Hepatocyte (in vitro differentiated cells): ENCODE data around the gene FILIP1. TPM values are rescaled to one million over a fixed set of nuclear protein-coding genes. Genes with fewer than 3 reads are reported as not detected.

ENCODE experiments used
- DNase-seq: peaks from one replicate; pipeline ENCODE4 v3.0.0-alpha.2; 2016; ENCODE audit warnings: low spot score
- H2AFZ ChIP-seq: fragments of 200-600 bp; sonication (generic); 2 replicates; pipeline ENCODE4 v1.6.0; 2016; ENCODE audit warnings: antibody characterized with exemption, mild to moderate bottlenecking
- H3K27ac ChIP-seq: fragments of 200-600 bp; sonication (generic); 2 replicates; pipeline ENCODE4 v1.5.1; 2016; ENCODE audit warnings: mild to moderate bottlenecking
- H3K27me3 ChIP-seq: fragments of 200-600 bp; sonication (generic); 2 replicates; pipeline ENCODE4 v1.6.1; 2016
- H3K36me3 ChIP-seq: fragments of 200-600 bp; sonication (generic); replicated peaks from 2 replicates; pipeline ENCODE4 v1.5.1; 2016; ENCODE audit warnings: low read depth; ENCODE audit not compliant: insufficient read depth
- H3K4me1 ChIP-seq: fragments of 200-600 bp; sonication (generic); 2 replicates; pipeline ENCODE4 v1.5.1; 2016; ENCODE audit warnings: mild to moderate bottlenecking, moderate library complexity; ENCODE audit not compliant: insufficient read depth
- H3K4me2 ChIP-seq: fragments of 200-600 bp; sonication (generic); 2 replicates; pipeline ENCODE4 v1.6.0; 2016
- H3K4me3 ChIP-seq: fragments of 200-600 bp; sonication (generic); 2 replicates; pipeline ENCODE4 v1.5.1; 2016; ENCODE audit warnings: mild to moderate bottlenecking
- H3K79me2 ChIP-seq: fragments of 200-600 bp; sonication (generic); 2 replicates; pipeline ENCODE4 v1.6.0; 2017; ENCODE audit warnings: mild to moderate bottlenecking
- H3K9me2 ChIP-seq: fragments of 200-600 bp; sonication (generic); replicated peaks from 2 replicates; pipeline ENCODE4 v1.6.0; 2017; ENCODE audit warnings: mild to moderate bottlenecking; ENCODE audit not compliant: insufficient read depth
- H3K9me3 ChIP-seq: fragments of 200-600 bp; sonication (generic); 2 replicates; pipeline ENCODE4 v1.5.1; 2016; ENCODE audit warnings: low read depth, mild to moderate bottlenecking
- H4K20me1 ChIP-seq: fragments of 200-600 bp; sonication (generic); 2 replicates; pipeline ENCODE4 v1.6.0; 2016; ENCODE audit warnings: mild to moderate bottlenecking; ENCODE audit not compliant: insufficient read depth, poor library complexity, severe bottlenecking
- EZH2 ChIP-seq: fragments of 200-600 bp; sonication (generic); IDR thresholded peaks from 2 replicates; pipeline ENCODE4 v1.6.1; 2016; ENCODE audit warnings: antibody characterized with exemption, mild to moderate bottlenecking, borderline replicate concordance
- EZH2phosphoT487 ChIP-seq: fragments of 200-600 bp; sonication (generic); IDR thresholded peaks from one replicate; pipeline ENCODE4 v1.6.1; 2018; ENCODE audit warnings: antibody characterized with exemption, mild to moderate bottlenecking, low read depth, moderate library complexity; ENCODE audit not compliant: unreplicated experiment, severe bottlenecking
- WGBS: methylation state at CpG from one replicate; pipeline ENCODE4 v1.1.6; 2016; ENCODE audit warnings: low lambda C conversion rate; ENCODE audit errors: missing lambda C conversion rate; 5-methylcytosine and 5-hydroxymethylcytosine counted together
- polyA plus RNA-seq: library from polyadenylated mRNA; unstranded; fragments of >200 nt; fragmentation: Nextera tagmentation; extraction: Ambion mirVana; gene quantifications from 2 replicates; pipeline ENCODE4 v1.2.1, GENCODE V29; 2016
- total RNA-seq: library from RNA; depleted of rRNA; stranded (reverse); fragments of >200 nt; gene quantifications from 2 replicates; pipeline ENCODE4 v1.2.3, GENCODE V29; 2014
- TF ChIP-seq, protein P1 (sequence below): fragments of 200-600 bp; sonication (generic); IDR thresholded peaks from 2 replicates; pipeline ENCODE4 v1.5.1; 2016; ENCODE audit warnings: antibody characterized with exemption, mild to moderate bottlenecking; ENCODE audit not compliant: poor library complexity

FILIP1 gene
- total and polyA plus RNA-seq, 2 experiments from 2014 or later, result 4.1 to 6.0 TPM

DNA sequence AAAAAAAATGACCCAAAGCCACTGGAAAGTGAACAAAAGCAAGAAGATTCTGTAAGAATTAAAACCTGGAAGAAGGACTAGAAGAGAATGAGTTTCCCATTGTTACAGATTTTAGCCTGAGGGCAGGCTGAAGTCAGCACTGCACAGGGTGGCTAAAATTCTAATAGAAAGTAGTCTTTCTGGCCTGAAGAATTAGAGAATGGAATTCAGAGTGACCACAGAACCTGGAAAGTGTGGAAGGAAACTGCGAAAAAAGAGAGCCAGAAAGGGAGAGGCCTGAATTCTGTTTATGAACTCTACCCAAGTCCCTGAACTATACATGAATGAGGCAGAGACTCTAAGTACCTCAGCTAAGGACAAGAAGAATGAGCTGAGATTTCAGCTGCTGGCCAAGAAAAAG, 38.9 kb upstream of the FILIP1 start:
- Histone ChIP-seq H3K9me3 (no peaks in the 10 kb centered on the region), H3K9me2 (no peaks in the 10 kb centered on the region), H3K79me2 (no peaks in the 10 kb centered on the region), H3K4me1 (peaks cover 8% of the 10 kb centered on the region), H3K4me2 (no peak overlapping the region), H3K27me3 (no peaks in the 10 kb centered on the region), H3K4me3 (no peak overlapping the region), H2AFZ (no peak overlapping the region), H3K36me3 (no peaks in the 10 kb centered on the region), H4K20me1 (no peaks in the 10 kb centered on the region), H3K27ac (no peak overlapping the region)
- 76% methylated on average over 1 of the region's 1 CpG for WGBS
- TF ChIP-seq EZH2 (no peak), EZH2phosphoT487 (no peak)
- TF ChIP-seq, protein P1, sequence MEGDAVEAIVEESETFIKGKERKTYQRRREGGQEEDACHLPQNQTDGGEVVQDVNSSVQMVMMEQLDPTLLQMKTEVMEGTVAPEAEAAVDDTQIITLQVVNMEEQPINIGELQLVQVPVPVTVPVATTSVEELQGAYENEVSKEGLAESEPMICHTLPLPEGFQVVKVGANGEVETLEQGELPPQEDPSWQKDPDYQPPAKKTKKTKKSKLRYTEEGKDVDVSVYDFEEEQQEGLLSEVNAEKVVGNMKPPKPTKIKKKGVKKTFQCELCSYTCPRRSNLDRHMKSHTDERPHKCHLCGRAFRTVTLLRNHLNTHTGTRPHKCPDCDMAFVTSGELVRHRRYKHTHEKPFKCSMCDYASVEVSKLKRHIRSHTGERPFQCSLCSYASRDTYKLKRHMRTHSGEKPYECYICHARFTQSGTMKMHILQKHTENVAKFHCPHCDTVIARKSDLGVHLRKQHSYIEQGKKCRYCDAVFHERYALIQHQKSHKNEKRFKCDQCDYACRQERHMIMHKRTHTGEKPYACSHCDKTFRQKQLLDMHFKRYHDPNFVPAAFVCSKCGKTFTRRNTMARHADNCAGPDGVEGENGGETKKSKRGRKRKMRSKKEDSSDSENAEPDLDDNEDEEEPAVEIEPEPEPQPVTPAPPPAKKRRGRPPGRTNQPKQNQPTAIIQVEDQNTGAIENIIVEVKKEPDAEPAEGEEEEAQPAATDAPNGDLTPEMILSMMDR, result no peak
- no peak for DNase-seq

DNA sequence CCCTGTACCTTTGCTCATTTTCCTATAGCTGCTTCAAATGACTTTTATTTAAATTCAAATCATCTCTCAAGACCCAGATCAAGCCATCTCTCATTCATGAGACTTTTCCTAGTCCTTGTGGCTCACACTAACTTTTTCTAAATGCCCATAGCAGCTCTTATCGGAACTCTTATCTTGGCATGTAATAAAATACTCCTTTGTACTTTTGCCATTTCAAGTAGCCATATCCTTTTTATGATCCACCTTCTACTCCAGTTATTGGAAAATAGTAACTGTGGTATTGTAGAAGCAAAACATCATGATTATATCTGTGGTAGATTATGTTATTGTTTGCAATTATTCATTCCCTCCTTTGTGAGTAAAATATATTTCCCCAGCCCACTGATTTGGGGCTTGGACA, 37.6 kb upstream of the FILIP1 start:
- no peak overlapping the region for H3K4me3 ChIP-seq
- no peak for DNase-seq
- H4K20me1 ChIP-seq, result no peaks in the 10 kb centered on the region
- no peak overlapping the region for H3K4me2 ChIP-seq
- H3K4me1 ChIP-seq, result peaks cover 8% of the 10 kb centered on the region
- no peak overlapping the region for H3K27ac ChIP-seq
- H3K27me3 ChIP-seq, result no peaks in the 10 kb centered on the region
- no peak overlapping the region for H2AFZ ChIP-seq
- no peaks in the 10 kb centered on the region for H3K9me2 ChIP-seq
- no peaks in the 10 kb centered on the region for H3K79me2 ChIP-seq
- no peaks in the 10 kb centered on the region for H3K9me3 ChIP-seq
- 37% methylated on average over 1 of the region's 1 CpG for WGBS
- TF ChIP-seq EZH2 (no peak), EZH2phosphoT487 (no peak)
- TF ChIP-seq, protein P1, result no peak
- H3K36me3 ChIP-seq, result no peaks in the 10 kb centered on the region

DNA sequence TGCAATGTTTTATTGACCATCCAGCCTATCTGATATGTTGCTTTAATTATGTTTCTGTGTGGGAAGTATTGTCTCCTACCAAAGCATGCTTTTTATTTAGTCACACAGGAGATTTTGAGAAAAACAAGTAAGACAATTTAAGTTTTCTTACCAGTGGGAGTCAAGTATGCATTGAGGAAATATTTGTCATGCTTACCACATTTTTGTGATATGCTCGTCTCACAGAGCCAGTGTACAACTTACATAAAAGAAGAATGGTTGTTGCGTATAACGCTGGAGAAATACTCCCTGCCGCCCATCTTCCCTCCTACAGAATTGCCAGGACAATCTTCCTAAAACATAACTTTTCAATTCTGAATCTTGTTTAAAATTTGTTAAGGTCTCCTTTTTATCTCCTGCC, 37.1 kb upstream of the FILIP1 start:
- H3K4me3 ChIP-seq, result no peak overlapping the region
- H3K4me2 ChIP-seq, result no peak overlapping the region
- H2AFZ ChIP-seq, result no peak overlapping the region
- WGBS, result 61% methylated on average over 4 of the region's 4 CpGs
- no peak for DNase-seq
- H3K9me3 ChIP-seq, result no peaks in the 10 kb centered on the region
- H3K27me3 ChIP-seq, result no peaks in the 10 kb centered on the region
- H3K4me1 ChIP-seq, result peaks cover 8% of the 10 kb centered on the region
- H3K27ac ChIP-seq, result no peak overlapping the region
- H4K20me1 ChIP-seq, result no peaks in the 10 kb centered on the region
- H3K36me3 ChIP-seq, result no peaks in the 10 kb centered on the region
- TF ChIP-seq, protein P1, result no peak
- TF ChIP-seq EZH2, result no peak
- no peak for TF ChIP-seq EZH2phosphoT487
- no peaks in the 10 kb centered on the region for H3K79me2 ChIP-seq
- no peaks in the 10 kb centered on the region for H3K9me2 ChIP-seq

DNA sequence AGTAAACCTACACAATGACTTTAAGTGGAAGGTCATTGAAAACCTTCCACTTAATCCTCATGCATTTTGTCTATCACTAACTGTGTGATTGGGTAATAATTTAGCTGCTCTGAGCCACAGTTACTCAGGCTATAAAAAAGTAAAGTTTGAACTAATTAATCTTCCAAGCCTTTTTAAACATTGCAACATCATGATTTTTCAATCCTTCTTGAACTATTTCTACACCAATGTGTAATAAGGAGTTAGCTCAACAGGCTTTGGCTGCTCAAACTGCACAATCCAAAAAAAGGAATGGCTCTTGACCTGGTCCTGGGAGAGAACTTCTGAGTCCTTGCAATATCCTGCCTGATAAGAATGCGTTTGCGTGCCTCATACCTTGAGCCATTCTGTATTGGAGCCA, 34.8 kb upstream of the FILIP1 start:
- H4K20me1 ChIP-seq, result no peaks in the 10 kb centered on the region
- no peak for TF ChIP-seq EZH2phosphoT487
- TF ChIP-seq, protein P1, result no peak
- no peak for TF ChIP-seq EZH2
- H2AFZ ChIP-seq, result no peak overlapping the region
- H3K27ac ChIP-seq, result no peak overlapping the region
- H3K4me3 ChIP-seq, result no peak overlapping the region
- H3K4me2 ChIP-seq, result no peak overlapping the region
- H3K9me2 ChIP-seq, result no peaks in the 10 kb centered on the region
- no peaks in the 10 kb centered on the region for H3K36me3 ChIP-seq
- no peak for DNase-seq
- H3K4me1 ChIP-seq, result peaks cover 8% of the 10 kb centered on the region
- H3K9me3 ChIP-seq, result no peaks in the 10 kb centered on the region
- no peaks in the 10 kb centered on the region for H3K79me2 ChIP-seq
- no peaks in the 10 kb centered on the region for H3K27me3 ChIP-seq
- WGBS, result 55% methylated on average over 2 of the region's 2 CpGs
